Measurements from ENCODE around the gene MEX3D.

MEX3D gene

DNA sequence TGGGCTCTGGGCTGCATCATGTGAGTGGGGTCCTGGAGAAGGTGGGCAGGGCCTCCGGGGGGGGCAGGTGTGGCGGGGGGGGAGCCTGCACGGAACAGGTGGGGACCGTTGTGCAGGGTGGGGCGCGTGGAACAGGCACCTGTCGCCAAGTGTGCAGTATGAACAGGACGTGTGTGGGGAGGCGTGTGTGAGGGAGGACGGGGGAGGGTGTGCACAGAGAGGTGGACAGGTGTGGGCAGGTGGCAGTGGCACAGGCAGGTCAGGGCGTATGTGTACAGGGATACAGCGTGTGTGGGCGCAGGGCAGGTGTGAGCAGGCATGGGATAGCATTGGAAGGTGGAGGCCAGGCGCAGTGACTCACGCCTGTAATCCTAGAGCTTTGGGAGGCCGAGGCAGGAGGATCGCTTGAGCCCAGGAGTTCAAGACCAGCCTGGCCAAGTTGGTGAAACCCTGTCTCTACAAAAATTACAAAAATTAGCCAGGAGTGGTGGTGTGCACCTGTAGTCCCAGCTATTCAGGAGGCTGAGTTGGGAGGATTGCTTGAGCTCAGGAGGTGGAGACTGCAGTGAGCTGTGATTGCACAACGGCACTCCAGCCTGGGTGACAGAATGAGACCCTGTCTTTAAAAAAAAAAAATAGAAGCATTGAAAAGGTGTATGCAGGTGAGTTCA lies 41.0 kb downstream of the MEX3D start:
- no peak overlapping the region for H3K4me3 ChIP-seq (ENCODE audit: insufficient read length, low read depth)
- H3K4me1 ChIP-seq (ENCODE audit: insufficient read depth, insufficient read length) = peaks cover 20% of the 10 kb centered on the region
- H3K9ac ChIP-seq (ENCODE audit: insufficient read length, low read depth) = no peak overlapping the region
- TF ChIP-seq YY1 (IDR thresholded peaks at IDR 0.05; ENCODE audit: insufficient read depth, insufficient read length) (no peak), SUZ12 (IDR thresholded peaks at IDR 0.05; ENCODE audit: extremely low read depth, insufficient read depth, insufficient read length) (no peak), ZNF274 (IDR thresholded peaks at IDR 0.05; ENCODE audit: low read depth, low read length) (no peak)
- H3K27me3 ChIP-seq (ENCODE audit: insufficient read depth, insufficient read length) = peaks cover 29% of the 10 kb centered on the region
- no peak for DNase-seq (ENCODE audit: low read depth, low spot score)
- no peaks in the 10 kb centered on the region for H3K9me3 ChIP-seq (ENCODE audit: insufficient read depth, low read length)
- H3K36me3 ChIP-seq (ENCODE audit: insufficient read depth, insufficient read length, low read length) = no peaks in the 10 kb centered on the region

DNA sequence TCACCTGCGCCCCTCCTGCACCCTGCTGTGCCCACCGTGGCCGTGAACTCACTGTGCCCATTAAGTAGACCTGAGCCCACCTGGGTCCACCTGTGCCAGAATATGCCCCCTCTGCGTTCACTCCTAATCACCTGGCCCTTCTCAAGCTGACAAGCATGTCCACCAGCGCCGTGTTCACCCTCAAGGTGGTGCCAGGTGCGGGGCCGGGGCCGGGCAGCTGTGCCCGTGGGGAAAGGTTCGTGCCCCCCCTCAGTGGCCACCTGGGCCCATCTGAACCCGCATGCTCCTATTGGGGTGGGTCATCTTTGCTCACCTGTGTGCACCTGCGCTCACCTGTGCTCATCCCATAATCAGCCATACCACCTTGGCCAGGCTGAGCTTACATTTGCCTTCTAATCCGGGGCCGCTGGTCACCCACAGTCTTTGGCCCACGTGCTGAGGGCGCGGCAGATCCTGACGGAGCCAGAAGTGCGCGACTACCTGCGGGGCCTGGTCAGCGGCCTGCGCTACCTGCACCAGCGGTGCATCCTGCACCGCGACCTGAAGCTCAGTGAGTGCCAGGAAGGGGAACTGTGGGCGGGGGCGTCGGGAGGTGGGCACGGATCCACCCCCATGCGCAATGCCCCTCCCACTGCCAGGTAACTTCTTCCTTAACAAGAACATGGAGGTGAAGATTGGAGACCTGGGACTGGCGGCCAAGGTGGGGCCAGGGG lies 41.9 kb downstream of the MEX3D start:
- Histone ChIP-seq H3K9ac (ENCODE audit: insufficient read length, low read depth) (no peak overlapping the region), H3K27me3 (ENCODE audit: insufficient read depth, insufficient read length) (peaks cover 29% of the 10 kb centered on the region), H3K36me3 (ENCODE audit: insufficient read depth, insufficient read length, low read length) (no peaks in the 10 kb centered on the region), H3K9me3 (ENCODE audit: insufficient read depth, low read length) (no peaks in the 10 kb centered on the region), H3K4me1 (ENCODE audit: insufficient read depth, insufficient read length) (peaks cover 26% of the 10 kb centered on the region), H3K4me3 (ENCODE audit: insufficient read length, low read depth) (no peak overlapping the region)
- DNase-seq (ENCODE audit: low read depth, low spot score) = no peak
- no peak for TF ChIP-seq ZNF274 (IDR thresholded peaks at IDR 0.05; ENCODE audit: low read depth, low read length)
- TF ChIP-seq YY1 (IDR thresholded peaks at IDR 0.05; ENCODE audit: insufficient read depth, insufficient read length) = no peak
- no peak for TF ChIP-seq SUZ12 (IDR thresholded peaks at IDR 0.05; ENCODE audit: extremely low read depth, insufficient read depth, insufficient read length)

DNA sequence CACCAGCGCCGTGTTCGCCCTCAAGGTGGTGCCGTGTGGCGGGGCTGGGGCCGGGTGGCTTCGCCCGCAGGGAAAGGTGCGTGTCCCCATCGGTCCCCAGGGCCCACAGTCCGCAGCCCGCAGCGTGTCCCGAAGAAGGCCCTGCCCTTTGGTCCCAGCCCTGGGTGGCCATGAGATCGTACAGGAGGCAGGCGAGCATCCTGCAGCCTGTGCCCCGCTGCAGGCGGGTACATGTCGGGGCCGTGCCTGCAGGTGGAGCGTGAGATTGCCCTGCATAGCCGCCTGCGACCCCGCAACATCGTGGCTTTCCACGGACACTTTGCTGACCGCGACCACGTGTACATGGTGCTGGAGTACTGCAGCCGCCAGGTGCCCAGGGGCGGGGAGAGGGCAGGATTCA lies 42.8 kb downstream of the MEX3D start:
- Histone ChIP-seq H3K9ac (ENCODE audit: insufficient read length, low read depth) (no peak overlapping the region), H3K27me3 (ENCODE audit: insufficient read depth, insufficient read length) (peaks cover 29% of the 10 kb centered on the region), H3K4me1 (ENCODE audit: insufficient read depth, insufficient read length) (peaks cover 28% of the 10 kb centered on the region), H3K9me3 (ENCODE audit: insufficient read depth, low read length) (no peaks in the 10 kb centered on the region), H3K4me3 (ENCODE audit: insufficient read length, low read depth) (no peak overlapping the region), H3K36me3 (ENCODE audit: insufficient read depth, insufficient read length, low read length) (no peaks in the 10 kb centered on the region)
- TF ChIP-seq YY1 (IDR thresholded peaks at IDR 0.05; ENCODE audit: insufficient read depth, insufficient read length) = no peak
- no peak for TF ChIP-seq SUZ12 (IDR thresholded peaks at IDR 0.05; ENCODE audit: extremely low read depth, insufficient read depth, insufficient read length)
- TF ChIP-seq ZNF274 (IDR thresholded peaks at IDR 0.05; ENCODE audit: low read depth, low read length) = no peak
- no peak for DNase-seq (ENCODE audit: low read depth, low spot score)

DNA sequence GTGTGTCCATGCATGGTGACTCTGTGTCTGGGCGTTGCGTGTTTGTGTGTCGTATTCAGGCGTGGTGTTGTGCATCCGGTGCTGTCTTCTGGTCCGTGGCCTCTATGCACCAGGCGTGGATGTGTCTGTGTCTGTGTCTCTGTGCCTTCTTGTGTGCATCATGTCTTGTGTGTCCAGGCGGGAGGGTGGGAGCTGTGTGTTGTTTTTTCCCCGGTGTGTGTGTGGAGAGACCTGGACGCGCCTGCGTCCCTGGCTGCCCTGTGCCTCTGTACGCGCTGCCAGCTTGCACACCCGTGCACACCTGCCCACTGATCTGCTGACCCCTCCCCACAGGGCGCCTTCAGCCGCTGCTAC lies 43.2 kb downstream of the MEX3D start:
- peaks cover 29% of the 10 kb centered on the region for H3K27me3 ChIP-seq (ENCODE audit: insufficient read depth, insufficient read length)

DNA sequence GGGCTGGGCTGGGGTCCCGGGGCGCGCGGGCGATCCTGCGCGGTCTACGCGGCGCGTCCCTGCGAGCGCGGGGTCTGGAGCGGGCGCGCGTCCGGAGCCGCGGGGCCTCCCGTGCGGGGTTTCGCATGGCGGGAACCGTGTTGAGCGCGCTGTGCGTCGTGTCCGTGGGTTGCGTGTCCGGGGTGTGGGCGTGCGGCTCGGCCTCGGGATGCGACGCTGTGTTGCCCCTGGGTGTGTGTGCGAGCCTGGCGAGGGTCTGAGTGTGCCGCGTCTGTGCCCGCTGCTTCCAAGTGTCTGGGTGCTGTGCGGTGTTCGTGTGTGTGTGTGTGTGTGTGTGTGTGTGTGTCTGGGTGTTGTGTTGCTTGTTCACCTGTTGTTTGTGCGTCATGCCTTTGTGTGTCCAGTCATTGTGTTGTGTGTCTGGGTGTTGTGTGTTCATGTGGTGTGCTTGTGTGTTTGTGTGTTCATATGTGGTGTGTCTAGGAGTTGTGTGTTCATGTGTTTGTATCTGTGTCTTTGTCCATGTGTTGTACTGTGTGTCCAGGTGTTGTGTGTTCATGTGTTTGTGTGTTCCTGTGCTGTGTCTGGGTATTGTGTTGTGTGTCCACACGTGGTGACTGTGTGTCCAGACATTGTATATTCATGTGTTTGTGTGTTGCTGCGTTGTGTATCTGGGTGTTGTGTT lies 43.7 kb downstream of the MEX3D start:
- Histone ChIP-seq H3K4me3 (ENCODE audit: insufficient read length, low read depth) (peak overlapping the region; percentile 87), H3K4me1 (ENCODE audit: insufficient read depth, insufficient read length) (peaks cover 32% of the 10 kb centered on the region), H3K9me3 (ENCODE audit: insufficient read depth, low read length) (no peaks in the 10 kb centered on the region), H3K9ac (ENCODE audit: insufficient read length, low read depth) (peak overlapping the region; percentile 90), H3K36me3 (ENCODE audit: insufficient read depth, insufficient read length, low read length) (no peaks in the 10 kb centered on the region), H3K27me3 (ENCODE audit: insufficient read depth, insufficient read length) (peaks cover 29% of the 10 kb centered on the region)
- TF ChIP-seq YY1 (IDR thresholded peaks at IDR 0.05; ENCODE audit: insufficient read depth, insufficient read length) (no peak), ZNF274 (IDR thresholded peaks at IDR 0.05; ENCODE audit: low read depth, low read length) (no peak), SUZ12 (IDR thresholded peaks at IDR 0.05; ENCODE audit: extremely low read depth, insufficient read depth, insufficient read length) (no peak)
- DNase-seq (ENCODE audit: low read depth, low spot score) = no peak

More for the DNA sequence above, 43.2 kb downstream of the MEX3D start:
- Histone ChIP-seq H3K9me3 (ENCODE audit: insufficient read depth, low read length) (no peaks in the 10 kb centered on the region), H3K4me3 (ENCODE audit: insufficient read length, low read depth) (peak overlapping the region; percentile 87), H3K4me1 (ENCODE audit: insufficient read depth, insufficient read length) (peaks cover 32% of the 10 kb centered on the region), H3K36me3 (ENCODE audit: insufficient read depth, insufficient read length, low read length) (no peaks in the 10 kb centered on the region), H3K9ac (ENCODE audit: insufficient read length, low read depth) (no peak overlapping the region)
- DNase-seq (ENCODE audit: low read depth, low spot score) = no peak
- no peak for TF ChIP-seq YY1 (IDR thresholded peaks at IDR 0.05; ENCODE audit: insufficient read depth, insufficient read length)

DNA sequence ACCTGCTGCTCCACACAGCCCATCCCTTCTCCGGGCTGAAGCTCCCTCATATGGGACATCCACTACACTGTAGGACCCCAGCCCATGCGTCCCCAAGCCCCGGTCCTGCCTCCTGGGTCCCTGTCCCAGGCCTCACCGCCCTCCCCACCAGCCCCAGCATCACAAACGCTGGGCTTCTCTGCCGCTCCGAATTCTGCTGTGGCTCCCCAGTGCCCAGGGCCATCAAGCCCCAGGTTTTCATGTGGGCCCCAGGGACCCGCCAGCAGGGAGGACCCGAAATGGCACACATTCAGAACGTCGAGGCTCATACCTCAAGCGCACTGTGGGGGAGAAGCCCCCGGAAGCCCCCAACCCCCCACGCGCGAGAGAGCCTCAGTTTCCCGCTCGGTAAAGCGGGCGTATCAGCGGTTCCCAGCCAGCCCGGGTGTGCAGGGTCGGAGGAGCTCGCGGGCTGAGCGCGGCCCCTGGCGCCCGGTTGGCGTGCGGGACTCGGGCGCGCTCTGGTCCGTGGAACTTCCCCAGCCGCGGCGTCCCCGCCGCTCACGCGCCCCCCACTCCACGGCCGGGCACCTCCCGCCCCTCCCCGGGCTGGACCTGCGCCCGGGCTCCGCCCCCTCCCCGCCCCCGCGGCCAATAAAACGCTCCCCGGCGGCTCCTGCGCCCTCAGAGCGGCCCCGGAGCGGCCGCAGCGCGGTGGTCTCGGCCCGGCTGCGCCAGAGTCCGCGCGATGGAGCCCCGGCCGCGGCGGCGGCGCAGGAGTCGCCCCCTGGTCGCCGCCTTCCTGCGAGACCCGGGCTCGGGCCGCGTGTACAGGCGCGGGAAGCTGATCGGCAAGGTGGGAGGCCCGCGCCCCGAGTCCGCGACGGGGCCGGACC lies 44.5 kb downstream of the MEX3D start, which contains the start of gene PLK5:
Gene PLK5 (plus strand): TSS at position 666 of the 875 bp plus-strand sequence. CDS start 2,920 bp downstream, outside the sequence.
- TF ChIP-seq ZNF274 (IDR thresholded peaks at IDR 0.05; ENCODE audit: low read depth, low read length) = no peak
- TF ChIP-seq SUZ12 (IDR thresholded peaks at IDR 0.05; ENCODE audit: extremely low read depth, insufficient read depth, insufficient read length) = no peak
- TF ChIP-seq YY1 (IDR thresholded peaks at IDR 0.05; ENCODE audit: insufficient read depth, insufficient read length) = no peak
- peaks cover 29% of the 10 kb centered on the region for H3K27me3 ChIP-seq (ENCODE audit: insufficient read depth, insufficient read length)
- H3K9me3 ChIP-seq (ENCODE audit: insufficient read depth, low read length) = no peaks in the 10 kb centered on the region
- H3K36me3 ChIP-seq (ENCODE audit: insufficient read depth, insufficient read length, low read length) = no peaks in the 10 kb centered on the region
- peak within 1 kb of the TSS; percentile 90 for H3K9ac ChIP-seq (ENCODE audit: insufficient read length, low read depth)
- peaks cover 32% of the 10 kb centered on the region for H3K4me1 ChIP-seq (ENCODE audit: insufficient read depth, insufficient read length)
- DNase-seq (ENCODE audit: low read depth, low spot score) = no peak
- H3K4me3 ChIP-seq (ENCODE audit: insufficient read length, low read depth) = peak within 1 kb of the TSS; percentile 87
